A673 (cell line): ENCODE results near the gene THRB. TPM values are rescaled to one million over a fixed set of nuclear protein-coding genes. Genes with fewer than 3 reads are reported as not detected.

ENCODE experiments used
- BruUV-seq: library from RNA; stranded (reverse); fragments of 400-500 nt; replicated peaks from 2 replicates; lab custom pipeline; 2021; lab: Mats Ljungman, UMichigan
- CTCF ChIA-PET: fragments of 300-600 bp; sonication (Branson Sonifier 250); formaldehyde crosslinking; loops from one replicate; lab custom pipeline; 2022; ENCODE audit warnings: antibody characterized with exemption; lab: Charles Lee
- POLR2A ChIA-PET: fragments of 300-600 bp; sonication (Branson Sonifier 250); formaldehyde crosslinking; loops from one replicate; lab custom pipeline; 2022; ENCODE audit warnings: antibody characterized with exemption; ENCODE audit not compliant: low non-redundant PET; lab: Charles Lee
- DNase-seq: peaks from one replicate; pipeline ENCODE4 v3.0.0-alpha.2; 2015; ENCODE audit warnings: low spot score
- H3K27ac ChIP-seq: fragments of 200-600 bp; sonication (generic); 2 replicates; pipeline ENCODE4 v1.5.1; 2016; ENCODE audit warnings: mixed run types, low read depth, mild to moderate bottlenecking, mixed read lengths, antibody characterized with exemption, low read length; ENCODE audit not compliant: poor library complexity, severe bottlenecking
- H3K27me3 ChIP-seq: fragments of 200-600 bp; sonication (generic); replicated peaks from 2 replicates; pipeline ENCODE4 v1.6.1; 2017; ENCODE audit warnings: mixed run types, low read depth, mild to moderate bottlenecking, mixed read lengths, antibody characterized with exemption, low read length; ENCODE audit not compliant: insufficient read depth, poor library complexity
- H3K36me3 ChIP-seq: fragments of 200-600 bp; sonication (generic); 2 replicates; pipeline ENCODE4 v1.6.1; 2016; ENCODE audit warnings: mixed run types, mild to moderate bottlenecking, mixed read lengths, antibody characterized with exemption, low read length; ENCODE audit not compliant: insufficient read depth, poor library complexity, severe bottlenecking
- H3K4me1 ChIP-seq: fragments of 200-600 bp; sonication (generic); 2 replicates; pipeline ENCODE4 v1.6.1; 2017; ENCODE audit warnings: mixed run types, mild to moderate bottlenecking, mixed read lengths, antibody characterized with exemption, low read length; ENCODE audit not compliant: insufficient read depth, poor library complexity, severe bottlenecking
- H3K4me3 ChIP-seq: fragments of 200-600 bp; sonication (generic); 2 replicates; pipeline ENCODE4 v1.5.1; 2016; ENCODE audit warnings: low read depth, mixed run types, mild to moderate bottlenecking, mixed read lengths, low read length; ENCODE audit not compliant: poor library complexity, severe bottlenecking
- H3K9me3 ChIP-seq: fragments of 200-600 bp; sonication (generic); 2 replicates; pipeline ENCODE4 v1.6.1; 2016; ENCODE audit warnings: mixed run types, low read depth, mild to moderate bottlenecking, mixed read lengths, antibody characterized with exemption, low read length; ENCODE audit not compliant: poor library complexity, severe bottlenecking
- CTCF ChIP-seq: fragments of 300-800, 200-600 bp; sonication (generic); conservative IDR thresholded peaks from 2 replicates; pipeline ENCODE4 v1.5.1; 2017; ENCODE audit warnings: low read depth, mild to moderate bottlenecking, antibody characterized with exemption, low read length, moderate library complexity, mixed read lengths
- EZH2 ChIP-seq: fragments of 200-600 bp; sonication (generic); IDR thresholded peaks from 2 replicates; pipeline ENCODE4 v1.6.1; 2017; ENCODE audit warnings: borderline replicate concordance, low read depth, mild to moderate bottlenecking, mixed read lengths, antibody characterized with exemption, low read length; ENCODE audit not compliant: poor library complexity, severe bottlenecking
- intact Hi-C: fragments of 100-400 bp; cut with micrococcal nuclease; formaldehyde crosslinking; loops from one replicate; pipeline ENCODE4 v1.10.0; 2022; ENCODE audit not compliant: unreplicated experiment
- total RNA-seq: library from RNA; stranded (reverse); gene quantifications from 2 replicates; pipeline ENCODE4 v1.2.3, GENCODE V29; 2021

Gene THRB
- total RNA-seq, 1 experiment from 2014 or later: 0.11 TPM

DNA sequence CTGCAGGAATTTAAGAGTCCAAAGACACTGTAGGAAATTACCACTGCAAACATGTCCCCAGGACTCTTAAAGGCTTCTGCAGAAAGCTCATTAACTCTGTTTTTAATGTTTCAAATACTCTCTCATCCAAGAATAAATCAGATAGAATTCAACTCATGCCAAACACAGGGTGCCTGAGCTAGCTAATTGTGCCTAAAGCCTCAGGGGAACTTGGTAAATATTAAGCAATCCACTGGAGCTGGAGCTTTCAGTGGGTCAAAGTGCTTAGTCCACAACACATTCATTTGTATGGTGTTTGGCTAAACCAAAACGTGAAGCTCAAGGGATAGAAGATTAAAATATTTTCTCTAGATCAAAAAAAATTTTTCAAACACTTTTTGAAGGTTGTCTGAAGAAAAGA, 131.4 kb downstream of the THRB start:
- H3K36me3 ChIP-seq: no peaks in the 10 kb centered on the region
- ChIA-PET CTCF (no interaction called here), POLR2A (no interaction called here)
- intact Hi-C loops: no loop called here
- H3K4me1 ChIP-seq: no peaks in the 10 kb centered on the region
- H3K9me3 ChIP-seq: no peaks in the 10 kb centered on the region
- no peak for DNase-seq
- H3K27ac ChIP-seq: no peak overlapping the region
- H3K27me3 ChIP-seq: no peaks in the 10 kb centered on the region
- no peak for TF ChIP-seq EZH2
- no TSS peak for BruUV-seq
- H3K4me3 ChIP-seq: no peak overlapping the region

GRCh38 chr3:24361623-24362022, 133.0 kb downstream of the THRB start:
- H3K27me3 ChIP-seq: no peaks in the 10 kb centered on the region
- ChIA-PET POLR2A (no interaction called here), CTCF (no interaction called here)
- H3K4me1 ChIP-seq: no peaks in the 10 kb centered on the region
- TF ChIP-seq EZH2: no peak
- no peak for TF ChIP-seq CTCF
- H3K4me3 ChIP-seq: no peak overlapping the region
- H3K36me3 ChIP-seq: no peaks in the 10 kb centered on the region
- no peaks in the 10 kb centered on the region for H3K9me3 ChIP-seq
- DNase-seq: no peak
- H3K27ac ChIP-seq: no peak overlapping the region
- no TSS peak for BruUV-seq
- intact Hi-C loops: no loop called here

DNA sequence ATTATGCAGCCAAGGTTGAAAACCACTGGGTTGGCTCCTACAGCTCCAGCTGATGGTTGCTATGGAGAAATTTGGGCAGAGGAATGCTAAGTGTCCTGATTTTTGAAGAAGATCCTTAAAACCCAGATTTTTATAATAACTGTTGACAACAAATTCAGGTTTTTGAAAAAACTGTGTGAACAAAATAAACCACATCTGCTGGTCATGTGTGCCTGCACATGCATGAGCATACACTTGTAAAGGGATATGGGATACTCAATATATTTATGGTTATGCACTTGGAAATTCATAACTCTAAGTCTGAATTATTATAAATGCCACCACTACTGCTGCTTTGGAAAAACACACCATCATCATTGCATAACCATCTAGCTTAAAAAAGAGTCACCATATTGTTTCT, 133.7 kb downstream of the THRB start:
- Histone ChIP-seq H3K4me3 (no peak overlapping the region), H3K4me1 (no peaks in the 10 kb centered on the region), H3K27ac (no peak overlapping the region), H3K36me3 (no peaks in the 10 kb centered on the region), H3K27me3 (no peaks in the 10 kb centered on the region), H3K9me3 (no peaks in the 10 kb centered on the region)
- ChIA-PET POLR2A (no interaction called here), CTCF (no interaction called here)
- DNase-seq: no peak
- no peak for TF ChIP-seq EZH2
- TF ChIP-seq CTCF: no peak
- intact Hi-C loops: no loop called here
- no TSS peak for BruUV-seq

GRCh38 chr3:24359645-24360462, 134.8 kb downstream of the THRB start:
- no peaks in the 10 kb centered on the region for H3K9me3 ChIP-seq
- H3K4me3 ChIP-seq: no peak overlapping the region
- H3K27me3 ChIP-seq: no peaks in the 10 kb centered on the region
- H3K36me3 ChIP-seq: no peaks in the 10 kb centered on the region
- no peak overlapping the region for H3K27ac ChIP-seq
- POLR2A ChIA-PET: no interaction called here
- TF ChIP-seq EZH2 (no peak), CTCF (no peak)
- CTCF ChIA-PET: no interaction called here
- intact Hi-C loops: no loop called here
- DNase-seq: no peak
- no peaks in the 10 kb centered on the region for H3K4me1 ChIP-seq
- no TSS peak for BruUV-seq
